Neural cell (in vitro differentiated cells): Measurements from ENCODE around the gene DBX2.

Source experiments
- EP300 ChIP-seq: fragments of 450-650 bp; conservative IDR thresholded peaks from 2 replicates; pipeline ENCODE4 v1.6.1; 2014; ENCODE audit warnings: antibody characterized with exemption, mild to moderate bottlenecking, moderate library complexity; ENCODE audit not compliant: poor library complexity, severe bottlenecking
- EZH2 ChIP-seq: fragments of 200-600, 300-800 bp; shearing (Covaris generic), sonication (generic); IDR thresholded peaks from 2 replicates; pipeline ENCODE4 v1.6.1; 2014; ENCODE audit warnings: antibody characterized with exemption, low read length, borderline replicate concordance, mild to moderate bottlenecking; ENCODE audit not compliant: insufficient read depth, poor library complexity, severe bottlenecking
- MXI1 ChIP-seq: fragments of 450-650 bp; conservative IDR thresholded peaks from 2 replicates; pipeline ENCODE4 v1.6.1; 2014; ENCODE audit warnings: antibody characterized with exemption, mild to moderate bottlenecking; ENCODE audit not compliant: poor library complexity, severe bottlenecking
- POLR2AphosphoS5 ChIP-seq: IDR thresholded peaks from 2 replicates; pipeline ENCODE4 v1.6.1; 2012
- SMC3 ChIP-seq: fragments of 450-650 bp; conservative IDR thresholded peaks from 2 replicates; pipeline ENCODE4 v1.6.1; 2014; ENCODE audit warnings: antibody characterized with exemption, mild to moderate bottlenecking, moderate library complexity; ENCODE audit not compliant: poor library complexity
- TAF1 ChIP-seq: IDR thresholded peaks from 2 replicates; pipeline ENCODE4 v1.6.1; 2012; ENCODE audit warnings: low read depth
- TF ChIP-seq, protein P1 (sequence below): fragments of 450-650 bp; IDR thresholded peaks from 2 replicates; pipeline ENCODE4 v1.5.1; 2014; ENCODE audit warnings: antibody characterized with exemption, mild to moderate bottlenecking, moderate library complexity; ENCODE audit not compliant: poor library complexity, severe bottlenecking
- TF ChIP-seq, protein P2 (sequence below): IDR thresholded peaks from 2 replicates; pipeline ENCODE4 v1.6.1; 2012; ENCODE audit warnings: borderline replicate concordance

DNA sequence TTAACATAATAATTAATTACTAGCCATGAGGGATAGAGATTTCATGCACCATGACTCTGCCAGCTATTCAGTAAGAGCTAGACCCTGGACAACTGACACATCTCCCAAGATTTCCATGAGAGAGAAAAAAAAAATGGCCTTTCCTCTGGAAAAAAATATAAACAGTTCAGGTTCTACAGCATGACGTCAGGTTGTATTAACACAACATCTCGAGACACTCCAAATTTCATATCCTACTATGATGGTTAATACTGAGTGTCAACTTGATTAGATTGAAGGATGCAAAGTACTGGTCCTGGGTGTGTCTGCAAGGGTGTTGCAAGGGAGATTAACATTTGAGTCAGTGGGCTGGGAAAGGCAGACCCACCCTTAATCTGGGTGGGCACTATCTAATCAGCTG, 11.1 kb downstream of the DBX2 start:
- TF ChIP-seq MXI1 (no peak), EZH2 (no peak), EP300 (no peak), POLR2AphosphoS5 (no peak), TAF1 (no peak), SMC3 (no peak)
- TF ChIP-seq, protein P1, sequence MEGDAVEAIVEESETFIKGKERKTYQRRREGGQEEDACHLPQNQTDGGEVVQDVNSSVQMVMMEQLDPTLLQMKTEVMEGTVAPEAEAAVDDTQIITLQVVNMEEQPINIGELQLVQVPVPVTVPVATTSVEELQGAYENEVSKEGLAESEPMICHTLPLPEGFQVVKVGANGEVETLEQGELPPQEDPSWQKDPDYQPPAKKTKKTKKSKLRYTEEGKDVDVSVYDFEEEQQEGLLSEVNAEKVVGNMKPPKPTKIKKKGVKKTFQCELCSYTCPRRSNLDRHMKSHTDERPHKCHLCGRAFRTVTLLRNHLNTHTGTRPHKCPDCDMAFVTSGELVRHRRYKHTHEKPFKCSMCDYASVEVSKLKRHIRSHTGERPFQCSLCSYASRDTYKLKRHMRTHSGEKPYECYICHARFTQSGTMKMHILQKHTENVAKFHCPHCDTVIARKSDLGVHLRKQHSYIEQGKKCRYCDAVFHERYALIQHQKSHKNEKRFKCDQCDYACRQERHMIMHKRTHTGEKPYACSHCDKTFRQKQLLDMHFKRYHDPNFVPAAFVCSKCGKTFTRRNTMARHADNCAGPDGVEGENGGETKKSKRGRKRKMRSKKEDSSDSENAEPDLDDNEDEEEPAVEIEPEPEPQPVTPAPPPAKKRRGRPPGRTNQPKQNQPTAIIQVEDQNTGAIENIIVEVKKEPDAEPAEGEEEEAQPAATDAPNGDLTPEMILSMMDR = no peak
- TF ChIP-seq, protein P2, sequence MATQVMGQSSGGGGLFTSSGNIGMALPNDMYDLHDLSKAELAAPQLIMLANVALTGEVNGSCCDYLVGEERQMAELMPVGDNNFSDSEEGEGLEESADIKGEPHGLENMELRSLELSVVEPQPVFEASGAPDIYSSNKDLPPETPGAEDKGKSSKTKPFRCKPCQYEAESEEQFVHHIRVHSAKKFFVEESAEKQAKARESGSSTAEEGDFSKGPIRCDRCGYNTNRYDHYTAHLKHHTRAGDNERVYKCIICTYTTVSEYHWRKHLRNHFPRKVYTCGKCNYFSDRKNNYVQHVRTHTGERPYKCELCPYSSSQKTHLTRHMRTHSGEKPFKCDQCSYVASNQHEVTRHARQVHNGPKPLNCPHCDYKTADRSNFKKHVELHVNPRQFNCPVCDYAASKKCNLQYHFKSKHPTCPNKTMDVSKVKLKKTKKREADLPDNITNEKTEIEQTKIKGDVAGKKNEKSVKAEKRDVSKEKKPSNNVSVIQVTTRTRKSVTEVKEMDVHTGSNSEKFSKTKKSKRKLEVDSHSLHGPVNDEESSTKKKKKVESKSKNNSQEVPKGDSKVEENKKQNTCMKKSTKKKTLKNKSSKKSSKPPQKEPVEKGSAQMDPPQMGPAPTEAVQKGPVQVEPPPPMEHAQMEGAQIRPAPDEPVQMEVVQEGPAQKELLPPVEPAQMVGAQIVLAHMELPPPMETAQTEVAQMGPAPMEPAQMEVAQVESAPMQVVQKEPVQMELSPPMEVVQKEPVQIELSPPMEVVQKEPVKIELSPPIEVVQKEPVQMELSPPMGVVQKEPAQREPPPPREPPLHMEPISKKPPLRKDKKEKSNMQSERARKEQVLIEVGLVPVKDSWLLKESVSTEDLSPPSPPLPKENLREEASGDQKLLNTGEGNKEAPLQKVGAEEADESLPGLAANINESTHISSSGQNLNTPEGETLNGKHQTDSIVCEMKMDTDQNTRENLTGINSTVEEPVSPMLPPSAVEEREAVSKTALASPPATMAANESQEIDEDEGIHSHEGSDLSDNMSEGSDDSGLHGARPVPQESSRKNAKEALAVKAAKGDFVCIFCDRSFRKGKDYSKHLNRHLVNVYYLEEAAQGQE = no peak
